Measurements from ENCODE around the gene ZPR1. TPM values are rescaled to one million over a fixed set of nuclear protein-coding genes. Genes with fewer than 3 reads are reported as not detected.

ZPR1 gene
- total RNA-seq, 2 donors from 2014 or later = 31.1 to 40.7 TPM

- no peak for DNase-seq
- Histone ChIP-seq H3K9me3 (no peaks in the 10 kb centered on the region), H3K27me3 (no peaks in the 10 kb centered on the region), H3K36me3 (no peaks in the 10 kb centered on the region), H3K4me3 (no peak overlapping the region), H3K27ac (no peak overlapping the region), H3K9ac (ENCODE audit: low read depth in 2 of 2, low read length in 2 of 2) (no peak overlapping the region), H3K4me1 (peaks cover 5% of the 10 kb centered on the region)
- no peak for TF ChIP-seq CTCF (IDR thresholded peaks at IDR 0.05)
- intact Hi-C loops (cut with DNase I) = no loop called here
These were observed 46.2 kb upstream of the ZPR1 start for GRCh38 chr11:116833816-116834534.

- H3K9ac ChIP-seq (ENCODE audit: low read depth in 2 of 2, low read length in 2 of 2) = no peak overlapping the region
- no peak for DNase-seq
- no peak overlapping the region for H3K4me3 ChIP-seq
- no peak for TF ChIP-seq CTCF (IDR thresholded peaks at IDR 0.05)
- no peaks in the 10 kb centered on the region for H3K27me3 ChIP-seq
- H3K27ac ChIP-seq = no peak overlapping the region
- H3K4me1 ChIP-seq = peaks cover 5% of the 10 kb centered on the region
- no peaks in the 10 kb centered on the region for H3K36me3 ChIP-seq
- intact Hi-C loops (cut with DNase I) = no loop called here
- H3K9me3 ChIP-seq = no peaks in the 10 kb centered on the region
These were observed 45.6 kb upstream of the ZPR1 start for GRCh38 chr11:116833491-116833815.

- H3K4me3 ChIP-seq = no peak overlapping the region
- H3K36me3 ChIP-seq = no peaks in the 10 kb centered on the region
- H3K27ac ChIP-seq = no peak overlapping the region
- H3K9me3 ChIP-seq = no peaks in the 10 kb centered on the region
- no peak for DNase-seq
- H3K27me3 ChIP-seq = no peaks in the 10 kb centered on the region
- TF ChIP-seq CTCF (IDR thresholded peaks at IDR 0.05) = no peak
- H3K9ac ChIP-seq (ENCODE audit: low read depth in 2 of 2, low read length in 2 of 2) = no peak overlapping the region
- H3K4me1 ChIP-seq = peaks cover 5% of the 10 kb centered on the region
- intact Hi-C loops (cut with DNase I) = no loop called here
These were observed 44.8 kb upstream of the ZPR1 start for GRCh38 chr11:116832350-116833290.

- no peaks in the 10 kb centered on the region for H3K27me3 ChIP-seq
- H3K36me3 ChIP-seq = no peaks in the 10 kb centered on the region
- no peaks in the 10 kb centered on the region for H3K9me3 ChIP-seq
- intact Hi-C loops (cut with DNase I) = no loop called here
- no peak overlapping the region for H3K27ac ChIP-seq
- no peak overlapping the region for H3K9ac ChIP-seq (ENCODE audit: low read depth in 2 of 2, low read length in 2 of 2)
- peaks cover 5% of the 10 kb centered on the region for H3K4me1 ChIP-seq
- DNase-seq = no peak
- TF ChIP-seq CTCF (IDR thresholded peaks at IDR 0.05) = no peak
- H3K4me3 ChIP-seq = no peak overlapping the region
These were observed 44.0 kb upstream of the ZPR1 start for GRCh38 chr11:116831790-116832349.

GRCh38 chr11:116830184-116830912, 42.5 kb upstream of the ZPR1 start:
- no peak overlapping the region for H3K27ac ChIP-seq
- no peak overlapping the region for H3K4me3 ChIP-seq
- no peak for TF ChIP-seq CTCF (IDR thresholded peaks at IDR 0.05)
- no peaks in the 10 kb centered on the region for H3K27me3 ChIP-seq
- H3K9me3 ChIP-seq = no peaks in the 10 kb centered on the region
- intact Hi-C loops (cut with DNase I) = no loop called here
- no peaks in the 10 kb centered on the region for H3K4me1 ChIP-seq
- no peaks in the 10 kb centered on the region for H3K36me3 ChIP-seq
- DNase-seq = no peak
- H3K9ac ChIP-seq (ENCODE audit: low read depth in 2 of 2, low read length in 2 of 2) = no peak overlapping the region

Data from colonic mucosa (tissue), 4 donors.